GM23338 (cell line): Measurements from ENCODE around the gene ASB15. TPM values are rescaled to one million over a fixed set of nuclear protein-coding genes. Genes with fewer than 3 reads are reported as not detected.
A peak's percentile ranks its signal among the peaks of the same experiment; 100 is the strongest.

ENCODE experiments used
- ATAC-seq: fragments of 200-7000 bp; cut with Tn5 transposase; 3 replicates; pipeline ENCODE4 v1.9.1; 2020
- DNase-seq: peaks from one replicate; pipeline ENCODE4 v3.0.0-alpha.2; 2015; ENCODE audit warnings: low spot score
- H2AFZ ChIP-seq: fragments of 200-600 bp; sonication (generic); 2 replicates; pipeline ENCODE4 v1.8.0; 2016; ENCODE audit warnings: antibody characterized with exemption, mild to moderate bottlenecking, moderate library complexity
- H3F3A ChIP-seq: fragments of 200-600 bp; sonication (generic); replicated peaks from 2 replicates; pipeline ENCODE4 v1.8.0; 2017; ENCODE audit warnings: antibody characterized with exemption, mixed run types, low read depth
- H3K27ac ChIP-seq: fragments of 200-600 bp; sonication (generic); 2 replicates; pipeline ENCODE4 v1.6.1; 2016; ENCODE audit warnings: low read depth
- H3K27me3 ChIP-seq: fragments of 200-600 bp; sonication (generic); 2 replicates; pipeline ENCODE4 v1.8.0; 2016; ENCODE audit warnings: mild to moderate bottlenecking, mixed run types, moderate library complexity; ENCODE audit not compliant: insufficient read depth
- H3K36me3 ChIP-seq: fragments of 200-600 bp; sonication (generic); 2 replicates; pipeline ENCODE4 v1.8.0; 2016; ENCODE audit warnings: mild to moderate bottlenecking; ENCODE audit not compliant: insufficient read depth
- H3K4me1 ChIP-seq: fragments of 200-600 bp; sonication (generic); 2 replicates; pipeline ENCODE4 v1.8.0; 2016; ENCODE audit warnings: mild to moderate bottlenecking, moderate library complexity; ENCODE audit not compliant: insufficient read depth
- H3K4me2 ChIP-seq: fragments of 200-600 bp; sonication (generic); 2 replicates; pipeline ENCODE4 v1.7.1; 2017; ENCODE audit warnings: mixed run types
- H3K4me3 ChIP-seq: fragments of 200-600 bp; sonication (generic); 2 replicates; pipeline ENCODE4 v1.6.1; 2016; ENCODE audit warnings: mixed run types
- H3K79me2 ChIP-seq: fragments of 200-600 bp; sonication (generic); replicated peaks from 2 replicates; pipeline ENCODE4 v1.8.0; 2017; ENCODE audit warnings: mild to moderate bottlenecking; ENCODE audit not compliant: insufficient read depth
- H3K9me2 ChIP-seq: fragments of 200-600 bp; sonication (generic); 2 replicates; pipeline ENCODE4 v1.8.0; 2017; ENCODE audit not compliant: insufficient read depth
- H4K20me1 ChIP-seq: fragments of 200-600 bp; sonication (generic); replicated peaks from 2 replicates; pipeline ENCODE4 v1.8.0; 2017; ENCODE audit warnings: mild to moderate bottlenecking; ENCODE audit not compliant: insufficient read depth
- H3K27ac Mint-ChIP-seq: 2 replicates; pipeline ENCODE4 v1.8.0; 2020; ENCODE audit warnings: inconsistent platforms, mild to moderate bottlenecking, moderate library complexity, mixed read lengths
- H3K27me3 Mint-ChIP-seq: 3 replicates; pipeline ENCODE4 v1.8.0; 2022; ENCODE audit warnings: low read depth, mild to moderate bottlenecking, moderate library complexity, mixed read lengths, inconsistent platforms; ENCODE audit not compliant: insufficient read depth, poor library complexity
- H3K36me3 Mint-ChIP-seq: 3 replicates; pipeline ENCODE4 v1.8.0; 2021; ENCODE audit warnings: low read depth, mild to moderate bottlenecking, inconsistent platforms, moderate library complexity, mixed read lengths
- H3K4me1 Mint-ChIP-seq: 3 replicates; pipeline ENCODE4 v1.8.0; 2020; ENCODE audit warnings: mild to moderate bottlenecking, inconsistent platforms, mixed read lengths
- H3K4me3 Mint-ChIP-seq: 3 replicates; pipeline ENCODE4 v1.8.0; 2021; ENCODE audit warnings: moderate library complexity, mild to moderate bottlenecking, inconsistent platforms, mixed read lengths
- H3K9me3 Mint-ChIP-seq: 3 replicates; pipeline ENCODE4 v1.8.0; 2020; ENCODE audit warnings: moderate library complexity, mild to moderate bottlenecking, inconsistent platforms, mixed read lengths
- CREB1 ChIP-seq: fragments of 250-450 bp; sonication (Bioruptor Pico); IDR thresholded peaks from 2 replicates; pipeline ENCODE4 v1.5.0; 2020; ENCODE audit warnings: low read depth, mild to moderate bottlenecking, moderate library complexity
- CTCF ChIP-seq, 2 experiments: fragments of 200-600 bp in 1 of 2; sonication (generic) in 1 of 2; conservative IDR thresholded peaks; 2 replicates each; pipeline versions ENCODE4 v1.5.1 to v1.6.1; 2016 to 2017; ENCODE audit warnings: antibody characterized with exemption in 2 of 2, low read depth in 2 of 2, mild to moderate bottlenecking in 2 of 2, moderate library complexity in 1 of 2
- ETS1 ChIP-seq: IDR thresholded peaks from 2 replicates; pipeline ENCODE4 v1.6.1; 2016; ENCODE audit warnings: antibody characterized with exemption
- EZH2 ChIP-seq: fragments of 200-600 bp; sonication (generic); IDR thresholded peaks from one replicate; pipeline ENCODE4 v1.8.0; 2017; ENCODE audit warnings: antibody characterized with exemption, mild to moderate bottlenecking, low read depth; ENCODE audit not compliant: unreplicated experiment
- EZH2phosphoT487 ChIP-seq: fragments of 200-600 bp; sonication (generic); IDR thresholded peaks from one replicate; pipeline ENCODE4 v1.8.1; 2018; ENCODE audit warnings: antibody characterized with exemption; ENCODE audit not compliant: unreplicated experiment
- JUNB ChIP-seq: IDR thresholded peaks from one replicate; pipeline ENCODE4 v1.6.1; 2016; ENCODE audit warnings: antibody characterized with exemption; ENCODE audit not compliant: unreplicated experiment
- NANOG ChIP-seq: IDR thresholded peaks from 2 replicates; pipeline ENCODE4 v1.6.1; 2016; ENCODE audit warnings: antibody characterized with exemption, borderline replicate concordance
- POLR2AphosphoS5 ChIP-seq: IDR thresholded peaks from 2 replicates; pipeline ENCODE4 v1.6.1; 2016; ENCODE audit warnings: antibody characterized with exemption, low read depth
- STAT1 ChIP-seq: IDR thresholded peaks from one replicate; pipeline ENCODE4 v1.6.1; 2016; ENCODE audit warnings: antibody characterized with exemption; ENCODE audit not compliant: unreplicated experiment
- ZNF114 ChIP-seq: fragments of 250-450 bp; sonication (Bioruptor Pico); IDR thresholded peaks from 2 replicates; pipeline ENCODE4 v1.5.0; 2020; ENCODE audit warnings: mild to moderate bottlenecking, moderate library complexity
- ZNF331 ChIP-seq: fragments of 250-450 bp; sonication (Bioruptor Pico); IDR thresholded peaks from 2 replicates; pipeline ENCODE4 v1.5.0; 2020; ENCODE audit warnings: low read depth, mild to moderate bottlenecking, moderate library complexity
- ZNF462 ChIP-seq: fragments of 250-450 bp; sonication (Bioruptor Pico); IDR thresholded peaks from 2 replicates; pipeline ENCODE4 v1.5.0; 2020; ENCODE audit warnings: mild to moderate bottlenecking, moderate library complexity
- polyA plus RNA-seq: library from polyadenylated mRNA; unstranded; fragments of >200 nt; fragmentation: Nextera tagmentation; extraction: Ambion mirVana; gene quantifications from 2 replicates; pipeline ENCODE4 v1.2.1, GENCODE V29; 2016
- total RNA-seq: library from RNA; depleted of rRNA; stranded (reverse); fragments of >200 nt; shearing (Covaris generic); gene quantifications from 2 replicates; pipeline ENCODE4 v1.2.3, GENCODE V29; 2014

The ASB15 gene
- total and polyA plus RNA-seq, 2 experiments from 2014 or later, result not detected

DNA sequence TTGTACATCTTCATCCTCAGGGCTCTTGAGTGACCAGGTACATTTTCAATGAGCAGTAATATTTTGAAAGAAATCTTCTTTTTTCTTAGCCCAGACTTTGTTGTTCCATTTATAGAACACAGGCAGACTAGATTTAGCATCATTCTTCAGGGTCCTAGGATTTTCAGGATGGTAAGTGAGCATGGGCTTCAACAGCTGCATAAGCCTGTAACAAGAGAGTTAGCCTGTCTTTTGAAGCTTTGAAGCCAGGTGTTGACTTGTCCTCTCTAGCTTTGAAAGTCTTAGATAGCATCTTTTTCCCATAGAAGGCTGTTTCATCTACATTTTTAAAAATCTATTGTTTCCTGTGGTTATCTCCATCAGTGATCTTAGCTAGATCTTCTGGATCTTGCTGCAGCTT is 39.5 kb upstream of the ASB15 start (continued):
- no peak for TF ChIP-seq CTCF (conservative IDR thresholded peaks at IDR 0.05; ENCODE audit: low read depth in 2 of 2)

DNA sequence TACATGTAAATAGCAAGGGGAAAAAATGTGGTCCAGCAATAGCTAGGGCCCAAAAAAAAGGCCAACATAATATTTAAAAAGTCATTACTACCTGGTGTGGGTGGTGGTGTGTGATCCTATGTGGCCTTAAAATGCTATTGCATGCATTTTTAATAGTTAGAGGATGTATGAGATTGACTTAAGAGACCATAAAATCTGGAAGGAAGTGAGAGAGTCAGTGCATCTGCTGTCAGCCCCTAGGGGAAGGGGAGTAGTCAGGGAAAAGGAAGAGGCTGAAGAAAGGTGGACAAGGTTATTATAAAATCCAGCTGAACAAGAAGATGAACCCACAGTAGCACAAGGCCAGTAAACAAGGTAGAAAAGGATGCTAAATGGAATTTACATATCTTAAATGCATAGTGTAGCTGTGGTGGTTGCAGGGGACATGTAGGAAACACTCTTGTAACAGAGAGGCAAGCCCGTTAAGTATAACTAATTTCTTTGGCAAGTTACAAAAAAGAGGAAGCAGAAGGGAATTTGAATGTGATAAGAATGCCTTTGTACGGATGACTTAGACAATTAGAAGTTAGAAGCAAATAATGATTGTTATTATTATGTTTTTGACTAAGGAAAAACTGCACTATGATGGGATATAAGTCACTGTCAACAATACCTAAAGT is 32.1 kb upstream of the ASB15 start:
- Histone ChIP-seq H2AFZ (0 out of 2 replicates have a peak overlapping the region, but pooled peaks have one; percentile 43), H3F3A (no peaks in the 10 kb centered on the region), H3K79me2 (no peaks in the 10 kb centered on the region), H3K4me3 (no peak overlapping the region), H3K27ac (no peak overlapping the region), H3K27me3 (no peaks in the 10 kb centered on the region), H3K4me2 (no peak overlapping the region), H4K20me1 (no peaks in the 10 kb centered on the region), H3K9me2 (no peaks in the 10 kb centered on the region), H3K36me3 (no peaks in the 10 kb centered on the region), H3K4me1 (peaks cover 15% of the 10 kb centered on the region)
- no peaks in the 10 kb centered on the region for H3K9me3 Mint-ChIP-seq
- no peak overlapping the region for H3K27ac Mint-ChIP-seq
- ATAC-seq (no peak), DNase-seq (no peak)
- no peaks in the 10 kb centered on the region for H3K36me3 Mint-ChIP-seq
- H3K4me1 Mint-ChIP-seq, result peaks cover 14% of the 10 kb centered on the region
- H3K4me3 Mint-ChIP-seq, result no peak overlapping the region
- H3K27me3 Mint-ChIP-seq, result peaks cover 5% of the 10 kb centered on the region
- TF ChIP-seq POLR2AphosphoS5 (no peak), ZNF114 (CRISPR knock-in tag) (no peak), ETS1 (no peak), STAT1 (no peak), CTCF (conservative IDR thresholded peaks at IDR 0.05; ENCODE audit: low read depth in 2 of 2) (no peak), CREB1 (no peak), ZNF462 (CRISPR knock-in tag) (no peak), EZH2 (no peak), JUNB (no peak), ZNF331 (CRISPR knock-in tag) (no peak), NANOG (no peak), EZH2phosphoT487 (no peak)
